ENCODE measurements around the gene MSH3.
"Not testable (repeated sequence)": the region's sequence is repeated elsewhere in the genome, so short reads cannot be mapped to it uniquely, and the experiment has no call there.

The MSH3 gene

GRCh38 chr5:80852331-80853245, 198.1 kb downstream of the MSH3 start:
- DNase-seq (ENCODE audit: low read depth, low spot score): no peak

GRCh38 chr5:80853413-80853812, 199.0 kb downstream of the MSH3 start:
- no peak for DNase-seq (ENCODE audit: low read depth, low spot score)

DNA sequence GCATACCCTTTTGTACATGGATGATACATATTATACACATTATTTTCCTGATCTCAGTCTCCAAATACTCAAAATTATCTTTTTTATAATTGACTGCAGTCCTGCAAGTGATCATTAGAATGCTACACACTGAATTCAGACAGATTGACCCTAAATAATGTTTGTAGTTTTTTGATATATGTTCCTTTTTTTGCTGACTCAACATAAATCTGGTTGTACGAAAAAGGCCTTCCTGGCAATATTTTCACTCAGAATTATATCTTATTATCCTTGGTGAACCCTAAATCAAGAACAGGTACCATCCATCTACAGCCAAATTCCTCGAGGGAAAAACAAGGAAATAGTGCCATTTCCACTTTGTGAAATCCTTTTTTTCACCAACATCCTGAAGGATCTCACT, 200.1 kb downstream of the MSH3 start:
- DNase-seq (ENCODE audit: low read depth, low spot score): no peak

DNA sequence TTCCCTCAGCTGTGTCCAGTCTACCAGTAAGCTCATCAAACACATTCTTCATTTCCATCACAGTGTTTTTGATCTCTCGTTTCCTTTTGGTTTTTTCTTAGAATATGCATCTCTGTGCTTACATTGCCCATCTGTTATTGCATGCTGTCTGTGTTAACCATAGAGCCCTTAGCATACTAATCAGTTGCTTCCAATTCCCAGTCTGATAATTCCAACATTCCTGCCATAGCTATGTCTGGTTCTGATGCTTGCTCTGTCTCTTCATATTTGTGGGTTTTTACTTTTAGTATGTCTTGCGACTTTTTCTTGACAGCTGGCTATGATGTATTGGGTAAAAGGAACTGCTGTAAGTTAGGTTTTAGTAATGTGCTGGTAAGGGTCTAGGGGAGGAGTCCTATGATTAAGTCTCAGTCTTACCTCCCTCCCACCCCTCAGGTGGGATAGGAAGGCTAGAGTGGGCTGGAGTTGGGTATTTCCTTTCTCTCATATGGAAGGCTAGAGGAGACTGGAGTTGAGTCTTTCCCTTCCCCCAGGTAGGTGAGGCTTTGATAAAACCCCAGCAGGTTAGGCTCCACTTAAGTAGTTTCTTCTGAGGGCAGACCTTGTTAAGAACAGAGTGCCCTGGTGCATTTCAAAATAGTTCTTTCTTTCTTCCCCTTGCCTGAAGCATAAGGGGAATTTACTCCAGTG, 206.6 kb downstream of the MSH3 start:
- no peak for DNase-seq (ENCODE audit: low read depth, low spot score)

DNA sequence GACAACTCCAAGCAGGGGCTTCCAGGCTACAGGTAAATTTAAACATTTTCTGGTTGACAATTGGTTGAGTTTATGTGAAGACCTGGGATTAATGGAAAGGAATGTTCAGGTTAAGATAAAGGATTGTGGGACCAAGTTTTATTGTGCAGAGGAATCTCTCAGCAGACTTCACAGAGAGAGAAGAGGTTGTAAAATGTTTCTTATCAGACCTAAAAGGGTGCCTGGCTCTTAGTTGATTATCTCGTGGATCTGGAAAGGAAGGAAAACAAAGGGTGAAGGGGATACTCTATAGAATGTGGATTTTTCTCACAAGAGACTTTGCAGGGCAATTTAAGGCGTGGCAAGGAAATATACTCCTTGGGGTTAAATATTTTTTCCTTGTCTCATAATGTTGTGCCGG, 209.3 kb downstream of the MSH3 start:
- no peak for DNase-seq (ENCODE audit: low read depth, low spot score)

GRCh38 chr5:80864109-80864508, 209.7 kb downstream of the MSH3 start:
- DNase-seq (ENCODE audit: low read depth, low spot score): no peak

DNA sequence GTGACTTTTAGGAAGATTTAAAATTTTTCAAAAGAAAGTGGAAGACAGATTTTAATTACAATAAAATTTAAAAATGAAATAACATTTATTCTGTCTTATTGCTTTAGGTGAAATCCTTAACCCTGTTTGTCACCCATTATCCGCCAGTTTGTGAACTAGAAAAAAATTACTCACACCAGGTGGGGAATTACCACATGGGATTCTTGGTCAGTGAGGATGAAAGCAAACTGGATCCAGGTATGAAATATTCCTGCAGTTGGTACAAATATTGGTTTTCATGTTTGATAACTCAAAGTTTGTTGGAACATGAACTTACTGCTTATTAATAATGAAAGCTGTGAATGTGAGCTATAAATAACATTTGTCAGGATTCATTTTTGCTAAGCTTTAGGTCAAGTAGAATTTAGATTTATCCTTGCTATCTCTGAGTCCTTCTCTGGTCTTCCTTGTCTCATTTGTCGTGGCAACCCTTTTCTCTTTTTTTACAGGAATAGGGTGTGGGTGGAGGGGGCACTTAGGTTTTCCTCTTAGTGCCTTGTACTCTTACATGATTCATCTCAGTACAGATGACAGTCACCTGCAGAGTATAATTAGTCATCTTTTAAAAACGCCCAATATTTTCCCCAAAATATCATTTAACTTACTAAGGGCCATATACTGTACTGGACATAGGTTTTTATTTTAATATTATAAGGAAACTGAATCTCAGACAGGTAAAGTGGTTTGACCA, 210.4 kb downstream of the MSH3 start:
- DNase-seq (ENCODE audit: low read depth, low spot score): no peak

DNA sequence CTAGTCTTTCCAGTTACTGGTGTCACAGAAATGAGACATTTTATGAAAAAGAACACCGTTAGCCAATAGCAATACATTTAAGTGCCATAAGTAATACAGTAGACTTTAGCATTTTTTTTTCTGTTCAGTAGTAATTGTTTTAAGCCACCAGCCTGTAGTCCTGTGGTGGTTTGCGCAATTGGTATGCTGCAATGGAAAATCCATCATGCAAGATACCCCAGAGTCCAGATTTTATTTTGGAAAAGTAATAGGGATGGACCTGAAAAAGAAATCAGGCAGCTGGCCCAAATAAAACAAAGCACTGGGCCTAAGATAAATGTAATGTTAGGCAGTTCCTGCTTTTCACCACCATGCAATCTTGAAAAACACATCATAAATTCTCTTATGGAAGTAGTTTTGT, 211.1 kb downstream of the MSH3 start:
- DNase-seq (ENCODE audit: low read depth, low spot score): no peak

DNA sequence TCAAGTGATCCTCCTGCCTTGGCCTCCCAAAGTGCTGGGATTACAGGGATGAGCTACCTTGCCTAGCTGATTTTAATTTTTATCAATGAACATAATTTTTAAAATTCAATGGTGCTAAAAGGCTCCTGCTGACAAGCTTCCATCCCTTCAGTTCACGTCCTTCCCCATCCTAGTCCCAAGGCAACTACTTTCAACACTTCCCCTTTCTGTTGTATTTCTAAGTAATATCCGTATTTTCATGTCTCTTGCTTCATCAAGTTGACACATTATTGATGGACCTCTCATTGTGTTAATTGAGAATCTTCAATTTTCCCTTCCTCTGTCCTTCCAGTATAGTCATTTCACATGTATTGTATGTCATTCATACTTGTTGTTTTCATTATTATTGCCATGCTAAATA, 211.9 kb downstream of the MSH3 start:
- DNase-seq (ENCODE audit: low read depth, low spot score): no peak

DNA sequence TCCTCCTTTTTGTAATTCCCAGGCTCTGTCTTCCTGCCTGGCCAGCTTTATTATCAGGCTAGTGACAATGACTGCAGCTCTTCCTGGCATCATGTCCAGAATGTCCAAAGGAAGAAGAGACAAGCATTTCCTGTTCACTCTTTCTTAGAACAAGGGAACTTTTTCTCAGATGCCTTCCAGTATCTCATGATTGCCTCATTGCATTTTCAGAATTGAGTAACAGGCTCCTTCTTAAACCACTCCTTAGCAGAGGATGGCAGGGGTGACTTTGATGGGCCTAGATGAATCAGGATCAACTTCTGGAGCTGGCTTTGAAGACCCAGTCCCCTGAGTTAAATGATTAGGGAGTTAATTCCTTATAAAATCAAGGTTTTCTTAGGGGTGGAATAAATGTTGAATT, 212.8 kb downstream of the MSH3 start:
- no peak for DNase-seq (ENCODE audit: low read depth, low spot score)

- DNase-seq (ENCODE audit: low read depth, low spot score): no peak
Observed at GRCh38 chr5:80870442-80870841, 216.0 kb downstream of the MSH3 start.

DNA sequence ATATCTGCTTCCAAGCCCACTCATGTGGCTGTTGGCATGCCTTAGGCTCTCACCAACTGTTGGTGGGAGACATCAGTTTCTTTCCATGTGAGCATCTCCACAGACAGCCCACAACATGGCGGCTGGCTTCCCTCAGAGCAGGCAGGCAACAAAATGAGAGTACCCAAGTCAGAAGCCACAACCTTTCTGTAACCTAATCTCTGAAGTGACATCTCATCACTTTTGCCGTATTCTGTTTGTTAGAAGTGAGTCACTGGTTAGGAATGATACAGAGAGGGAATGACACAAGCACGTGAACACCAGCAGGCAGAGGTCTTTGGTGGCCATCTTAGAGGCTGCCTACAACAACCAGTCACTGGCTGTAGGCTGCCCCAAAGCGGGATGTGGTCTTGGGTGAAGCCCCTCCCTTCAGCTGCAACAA, 217.1 kb downstream of the MSH3 start:
- DNase-seq (ENCODE audit: low read depth, low spot score): no peak

DNA sequence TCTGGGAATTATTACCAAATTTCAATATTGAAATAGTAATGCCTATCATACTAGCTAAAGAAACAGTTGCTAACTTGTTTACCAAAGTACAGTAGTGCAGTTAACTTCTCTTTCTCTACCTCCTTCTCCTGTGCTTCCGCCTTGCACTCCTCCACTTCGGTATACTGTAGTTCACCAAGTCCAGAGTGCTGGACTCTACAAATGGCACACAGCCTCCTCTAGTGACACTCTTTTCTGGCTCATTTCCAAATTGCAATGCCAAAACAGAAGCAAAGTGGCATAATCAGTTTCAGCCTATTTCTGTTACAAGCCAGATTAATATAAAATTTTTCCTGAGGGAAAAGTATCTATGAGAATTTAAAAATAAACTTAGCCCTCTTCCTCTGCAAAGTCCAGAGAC, 219.7 kb downstream of the MSH3 start:
- no peak for DNase-seq (ENCODE audit: low read depth, low spot score)

GRCh38 chr5:80877592-80877991, 223.1 kb downstream of the MSH3 start:
- no peak for DNase-seq (ENCODE audit: low read depth, low spot score)

DNA sequence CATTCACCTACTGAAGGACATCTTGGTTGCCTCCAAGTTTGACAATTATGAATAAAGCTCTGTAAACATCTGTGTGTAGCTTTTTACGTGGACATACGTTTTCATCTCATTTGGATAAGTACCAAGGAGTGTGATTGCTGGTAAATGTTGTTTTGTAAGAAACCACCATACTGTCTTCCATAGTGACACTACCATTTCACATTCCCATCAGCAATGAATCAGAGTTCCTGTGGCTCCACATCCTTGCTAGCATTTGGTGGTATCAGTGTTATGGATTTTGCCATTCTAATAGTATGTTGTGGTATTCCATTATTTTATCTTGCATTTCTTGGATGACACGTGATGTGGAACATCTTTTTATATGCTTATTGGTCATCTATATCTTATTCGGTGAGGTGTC, 227.3 kb downstream of the MSH3 start:
- no peak for DNase-seq (ENCODE audit: low read depth, low spot score)

- DNase-seq (ENCODE audit: low read depth, low spot score): not testable (repeated sequence)
Observed at GRCh38 chr5:80883390-80883789, 228.9 kb downstream of the MSH3 start.

DNA sequence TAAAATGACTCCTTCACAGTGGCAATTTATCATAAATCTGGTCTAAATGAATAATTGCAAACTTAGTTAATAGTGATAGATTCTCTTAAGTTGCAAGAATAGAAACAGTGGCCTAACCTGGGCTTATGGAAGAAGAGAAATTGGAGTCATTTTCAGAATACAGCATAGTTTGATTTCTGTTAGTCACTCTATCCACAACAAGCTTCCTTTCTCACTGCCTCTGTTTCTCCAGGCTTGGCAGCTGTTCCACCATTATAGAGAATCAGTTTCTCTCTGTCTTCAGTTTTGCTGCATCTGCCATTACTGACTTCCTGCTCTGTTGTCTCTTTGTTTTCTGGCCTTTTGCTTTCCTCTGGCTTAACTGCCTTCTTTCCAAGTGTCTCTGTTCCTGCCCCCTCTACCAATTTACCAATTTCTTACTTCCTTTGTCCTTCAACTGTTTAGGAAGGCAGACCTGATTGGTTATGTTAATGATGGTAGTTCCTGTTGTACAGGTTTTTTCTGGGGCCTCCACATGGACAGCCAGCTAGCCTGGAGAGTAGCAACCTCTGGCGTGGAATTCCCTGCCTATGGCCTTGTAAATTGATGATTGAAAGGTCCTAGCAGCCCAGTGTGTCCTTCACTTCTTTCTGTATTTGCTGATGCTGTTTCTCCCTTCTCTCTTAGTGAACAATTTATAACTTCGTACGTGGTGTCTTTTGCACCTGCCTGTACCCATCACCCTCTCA, 229.8 kb downstream of the MSH3 start:
- DNase-seq (ENCODE audit: low read depth, low spot score): no peak

GRCh38 chr5:80884929-80885328, 230.5 kb downstream of the MSH3 start:
- no peak for DNase-seq (ENCODE audit: low read depth, low spot score)

- no peak for DNase-seq (ENCODE audit: low read depth, low spot score)
Observed at GRCh38 chr5:80885396-80886000, 231.0 kb downstream of the MSH3 start.

GRCh38 chr5:80894083-80894482, 239.6 kb downstream of the MSH3 start:
- no peak for DNase-seq (ENCODE audit: low read depth, low spot score)

GRCh38 chr5:80895523-80895922, 241.1 kb downstream of the MSH3 start:
- no peak for DNase-seq (ENCODE audit: low read depth, low spot score)

Data from brain pericyte (primary cell).